GM19193 (cell line): ENCODE results near the gene B4GALT3.
A peak's percentile ranks its signal among the peaks of the same experiment; 100 is the strongest.

Experiments
- POLR2A ChIP-seq: IDR thresholded peaks from 4 replicates; pipeline ENCODE4 v1.6.1; 2011; ENCODE audit not compliant: insufficient read depth, insufficient read length; ENCODE audit errors: extremely low read depth

The B4GALT3 gene

GRCh38 chr1:161177112-161177935 is at the start of gene B4GALT3:
B4GALT3 (minus strand) TSS chr1:161177507; CDS start chr1:161176060, 1,447 bp downstream.
- peak; percentile 90 for TF ChIP-seq POLR2A

- no peak for TF ChIP-seq POLR2A
Measured at GRCh38 chr1:161226759-161227158, 49.5 kb upstream of the B4GALT3 start.

- TF ChIP-seq POLR2A = no peak
Measured at GRCh38 chr1:161226320-161226711, 49.0 kb upstream of the B4GALT3 start.

- TF ChIP-seq POLR2A = peak; percentile 65
Measured at GRCh38 chr1:161225534-161226319, 48.4 kb upstream of the B4GALT3 start, which contains the start of gene TOMM40L. TOMM40L (plus strand) TSS chr1:161226060; CDS start chr1:161226490, 430 bp downstream.

GRCh38 chr1:161225178-161225533 is 47.8 kb upstream of the B4GALT3 start:
- no peak for TF ChIP-seq POLR2A

GRCh38 chr1:161223805-161224694 is 46.7 kb upstream of the B4GALT3 start:
- TF ChIP-seq POLR2A = no peak

- no peak for TF ChIP-seq POLR2A
Measured at GRCh38 chr1:161222175-161223019, 45.1 kb upstream of the B4GALT3 start.

- TF ChIP-seq POLR2A = no peak
Measured at GRCh38 chr1:161220002-161220401, 42.7 kb upstream of the B4GALT3 start.

- no peak for TF ChIP-seq POLR2A
Measured at GRCh38 chr1:161219078-161219892, 42.0 kb upstream of the B4GALT3 start.

GRCh38 chr1:161218301-161219077 is 41.2 kb upstream of the B4GALT3 start:
- no peak for TF ChIP-seq POLR2A

GRCh38 chr1:161217831-161218230 is 40.5 kb upstream of the B4GALT3 start:
- no peak for TF ChIP-seq POLR2A

GRCh38 chr1:161216945-161217712 is 39.8 kb upstream of the B4GALT3 start:
- no peak for TF ChIP-seq POLR2A
